AG09319 (cell line): Measurements from ENCODE around the gene ACP7.

ENCODE experiments used
- DNase-seq: peaks from one replicate; pipeline ENCODE4 v3.0.0-alpha.2; 2010; ENCODE audit warnings: low read depth; ENCODE audit errors: extremely low read depth
- TF ChIP-seq, protein P1 (sequence below): IDR thresholded peaks from 2 replicates; pipeline ENCODE4 v1.5.1; 2011; ENCODE audit warnings: low read depth, mild to moderate bottlenecking, inconsistent platforms, low read length, moderate library complexity

The ACP7 gene

DNA sequence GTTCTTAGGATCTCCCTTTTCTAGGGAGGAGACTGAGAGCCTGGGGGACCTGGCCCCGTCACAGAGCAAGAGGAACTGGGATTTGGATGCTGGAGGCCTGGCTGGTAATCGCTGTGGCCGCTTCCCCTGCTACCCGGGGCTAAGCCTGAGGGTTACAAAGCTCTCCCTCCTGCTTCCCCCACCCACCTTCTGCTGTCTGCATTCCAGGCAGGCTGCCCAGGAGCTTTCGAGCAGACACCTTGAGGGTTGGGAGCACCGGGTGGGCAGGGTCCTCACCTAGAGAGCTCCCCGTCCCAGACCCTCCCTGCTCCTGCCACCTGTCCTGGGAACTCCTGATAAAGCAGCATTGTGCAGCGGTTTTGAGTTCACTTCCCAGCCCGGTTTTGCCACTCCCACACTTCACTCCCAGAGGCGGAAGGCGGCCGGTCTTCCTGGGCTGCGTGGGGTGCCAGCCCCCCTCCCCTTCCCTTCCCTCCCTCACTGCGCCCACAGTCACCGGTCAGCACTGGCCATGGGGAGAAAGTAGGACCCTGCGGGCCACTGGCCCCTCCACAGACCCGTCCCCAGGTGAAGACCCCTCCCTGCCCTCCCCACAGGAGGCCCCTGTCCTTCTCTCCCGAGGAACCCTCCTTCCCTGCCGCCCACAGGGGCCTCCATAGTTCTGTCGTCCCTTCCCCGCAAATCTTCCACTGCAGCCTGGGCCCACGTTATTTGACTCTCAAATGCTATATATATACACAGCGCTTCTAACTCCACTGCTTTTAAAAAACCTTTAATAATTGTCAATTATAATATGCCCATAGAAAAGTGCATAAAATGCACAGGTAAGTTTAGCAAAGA, 49.5 kb downstream of the ACP7 start:
- no peak for DNase-seq
- TF ChIP-seq, protein P1, sequence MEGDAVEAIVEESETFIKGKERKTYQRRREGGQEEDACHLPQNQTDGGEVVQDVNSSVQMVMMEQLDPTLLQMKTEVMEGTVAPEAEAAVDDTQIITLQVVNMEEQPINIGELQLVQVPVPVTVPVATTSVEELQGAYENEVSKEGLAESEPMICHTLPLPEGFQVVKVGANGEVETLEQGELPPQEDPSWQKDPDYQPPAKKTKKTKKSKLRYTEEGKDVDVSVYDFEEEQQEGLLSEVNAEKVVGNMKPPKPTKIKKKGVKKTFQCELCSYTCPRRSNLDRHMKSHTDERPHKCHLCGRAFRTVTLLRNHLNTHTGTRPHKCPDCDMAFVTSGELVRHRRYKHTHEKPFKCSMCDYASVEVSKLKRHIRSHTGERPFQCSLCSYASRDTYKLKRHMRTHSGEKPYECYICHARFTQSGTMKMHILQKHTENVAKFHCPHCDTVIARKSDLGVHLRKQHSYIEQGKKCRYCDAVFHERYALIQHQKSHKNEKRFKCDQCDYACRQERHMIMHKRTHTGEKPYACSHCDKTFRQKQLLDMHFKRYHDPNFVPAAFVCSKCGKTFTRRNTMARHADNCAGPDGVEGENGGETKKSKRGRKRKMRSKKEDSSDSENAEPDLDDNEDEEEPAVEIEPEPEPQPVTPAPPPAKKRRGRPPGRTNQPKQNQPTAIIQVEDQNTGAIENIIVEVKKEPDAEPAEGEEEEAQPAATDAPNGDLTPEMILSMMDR, result no peak

DNA sequence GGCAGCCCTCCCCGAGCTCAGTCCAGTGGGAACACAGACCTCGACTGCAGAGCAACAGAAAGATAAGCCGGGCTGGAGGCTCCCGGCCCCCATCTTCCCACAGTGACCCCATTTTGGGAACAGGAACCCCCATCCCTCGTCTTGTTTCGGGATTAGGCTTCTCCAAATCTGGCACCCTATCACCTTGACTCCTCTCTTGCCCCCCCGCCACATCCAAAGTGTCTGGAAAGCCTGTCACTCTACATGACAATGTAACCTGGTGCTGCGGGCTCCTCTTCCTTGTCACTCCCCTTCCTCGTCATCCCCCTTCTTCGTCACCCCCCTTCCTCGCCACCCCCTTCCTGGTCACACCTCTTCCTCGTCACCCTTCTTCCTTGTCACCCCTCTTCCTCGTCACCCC, 51.5 kb downstream of the ACP7 start:
- TF ChIP-seq, protein P1, result no peak
- DNase-seq, result no peak

DNA sequence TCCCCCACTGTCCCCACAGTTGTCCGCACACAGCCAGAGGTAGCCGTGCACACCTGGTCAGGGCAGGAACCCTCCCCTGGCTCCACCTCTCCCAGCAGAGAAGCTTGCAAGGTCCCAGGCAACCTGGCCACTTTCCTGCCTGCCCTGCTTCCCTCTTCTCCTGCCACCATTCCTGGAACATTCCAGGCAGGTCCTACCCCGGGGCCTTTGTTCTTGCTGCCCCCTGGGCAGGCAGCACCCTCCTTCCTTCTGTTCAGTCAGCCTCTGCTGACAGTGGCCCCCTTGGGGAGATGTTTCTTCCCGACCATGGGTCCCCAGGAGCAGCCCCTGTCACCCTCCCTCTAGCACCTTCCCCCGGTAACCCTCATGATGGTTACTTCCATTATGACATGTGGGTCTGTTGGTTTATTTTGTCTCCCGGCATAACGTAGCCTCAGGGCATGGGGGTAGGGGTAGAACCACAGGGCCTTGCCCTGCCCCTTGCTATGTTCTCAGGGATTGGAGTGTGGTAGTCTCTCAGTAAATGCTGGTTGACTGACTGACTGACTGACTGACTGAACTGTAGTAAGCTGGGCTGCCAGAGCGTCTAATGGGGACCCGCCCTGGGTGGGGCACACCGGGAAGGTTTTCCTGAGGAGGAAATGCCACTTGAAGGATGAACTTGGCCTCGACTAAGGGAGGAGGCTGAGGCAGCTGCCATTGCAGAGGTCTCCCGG, 52.2 kb downstream of the ACP7 start:
- TF ChIP-seq, protein P1, result no peak
- DNase-seq, result no peak

DNA sequence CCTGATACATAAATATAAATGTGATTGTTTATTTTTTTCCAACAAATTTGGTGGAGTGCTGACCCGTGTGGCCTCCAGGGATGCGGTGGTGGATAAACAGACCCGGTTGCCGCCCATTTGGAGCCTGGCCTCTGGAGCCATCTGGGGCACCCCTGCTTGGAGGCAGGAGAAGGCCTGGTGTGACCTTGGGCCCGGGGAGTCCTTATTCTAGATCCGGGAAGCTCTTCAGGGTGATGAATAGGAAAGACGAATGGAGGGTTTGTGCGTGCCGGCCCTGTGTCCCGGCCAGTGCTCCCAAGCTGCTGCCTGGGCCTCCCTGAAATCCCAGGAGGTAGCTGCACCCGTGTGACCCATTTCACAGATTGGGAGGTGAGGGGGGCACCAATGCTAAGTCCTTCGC, 53.0 kb downstream of the ACP7 start:
- TF ChIP-seq, protein P1, result no peak
- DNase-seq, result no peak

DNA sequence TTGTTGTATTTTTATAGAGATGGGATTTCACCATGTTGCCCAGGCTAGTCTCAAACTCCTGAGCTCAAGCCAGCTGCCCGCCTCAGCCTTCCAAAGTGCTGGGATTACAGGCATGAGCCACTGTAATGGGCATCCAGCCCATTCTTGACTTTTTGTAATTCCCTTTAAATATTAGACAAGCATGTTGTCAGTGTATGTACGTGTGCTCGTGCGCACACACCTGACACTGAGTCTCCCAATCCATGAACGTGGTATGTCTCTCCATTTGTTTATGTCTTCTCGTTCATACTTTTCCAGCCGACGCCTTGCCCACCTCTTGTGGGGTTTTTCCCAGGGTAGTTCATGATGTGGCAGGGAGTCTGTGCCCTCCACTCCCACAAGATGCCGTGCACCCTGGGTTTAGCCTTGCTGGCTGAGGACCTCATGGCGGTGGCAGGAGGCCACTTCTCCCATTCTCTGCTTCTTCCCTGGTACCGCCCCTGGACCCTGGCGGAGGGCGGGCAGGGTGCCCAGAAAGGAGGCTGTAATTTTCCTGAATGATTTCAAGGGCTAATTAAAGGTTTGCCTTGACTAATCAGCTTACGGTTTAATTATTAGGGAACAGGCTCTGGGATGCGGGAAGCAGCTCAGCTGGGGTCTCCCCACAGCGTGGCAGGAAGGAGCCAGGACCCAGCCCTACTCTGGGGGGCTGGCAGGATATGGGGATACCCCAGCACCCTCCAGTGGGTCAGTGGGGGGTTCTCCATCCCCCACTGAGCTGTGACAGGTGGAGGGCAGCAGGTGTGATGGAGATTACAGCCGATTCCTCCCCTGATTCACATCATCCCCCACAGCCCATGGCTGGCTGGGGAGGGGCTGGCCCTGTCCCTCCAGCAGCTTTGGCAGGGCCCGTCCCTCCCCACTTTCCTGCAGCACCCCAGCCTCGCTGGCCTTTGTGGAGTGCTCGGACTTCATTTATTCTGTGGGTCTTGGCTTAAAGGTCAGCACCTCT, 54.3 kb downstream of the ACP7 start:
- no peak for DNase-seq
- TF ChIP-seq, protein P1, result no peak

DNA sequence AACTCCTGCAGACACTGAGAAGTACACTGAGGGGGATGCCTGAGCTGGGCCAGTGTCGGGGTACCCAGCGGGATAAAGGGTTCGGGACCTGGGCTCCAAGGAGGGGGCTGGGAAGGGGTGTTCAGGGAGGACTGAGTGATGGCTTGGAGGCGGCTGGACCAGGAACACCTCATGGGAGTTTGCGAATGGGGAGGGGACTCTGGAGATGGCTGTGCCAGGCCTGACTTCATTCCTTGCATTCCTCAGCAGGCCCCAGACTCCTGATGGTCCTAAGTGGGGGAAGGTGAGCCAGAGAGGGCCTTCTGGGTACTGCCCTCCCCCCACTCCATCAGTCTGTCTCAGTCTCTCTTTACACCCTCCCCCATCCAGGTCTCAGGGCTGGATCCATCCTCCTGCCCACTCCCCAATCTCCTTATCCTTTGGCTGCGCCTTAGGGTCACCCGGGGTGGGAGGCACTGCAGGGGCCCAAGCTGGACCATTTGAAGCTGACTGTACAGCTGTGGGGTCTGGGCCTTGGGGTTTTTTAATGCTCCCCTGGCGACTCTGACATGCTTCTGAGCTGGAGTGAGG, 55.2 kb downstream of the ACP7 start:
- DNase-seq, result no peak
- TF ChIP-seq, protein P1, result no peak
